RKO (cell line): Measurements from ENCODE around the gene KCTD15.
A peak's percentile ranks its signal among the peaks of the same experiment; 100 is the strongest.

Experiments used
- DNase-seq: peaks from one replicate; pipeline ENCODE4 v3.0.0-alpha.2; 2016; ENCODE audit warnings: low spot score

Gene KCTD15

DNA sequence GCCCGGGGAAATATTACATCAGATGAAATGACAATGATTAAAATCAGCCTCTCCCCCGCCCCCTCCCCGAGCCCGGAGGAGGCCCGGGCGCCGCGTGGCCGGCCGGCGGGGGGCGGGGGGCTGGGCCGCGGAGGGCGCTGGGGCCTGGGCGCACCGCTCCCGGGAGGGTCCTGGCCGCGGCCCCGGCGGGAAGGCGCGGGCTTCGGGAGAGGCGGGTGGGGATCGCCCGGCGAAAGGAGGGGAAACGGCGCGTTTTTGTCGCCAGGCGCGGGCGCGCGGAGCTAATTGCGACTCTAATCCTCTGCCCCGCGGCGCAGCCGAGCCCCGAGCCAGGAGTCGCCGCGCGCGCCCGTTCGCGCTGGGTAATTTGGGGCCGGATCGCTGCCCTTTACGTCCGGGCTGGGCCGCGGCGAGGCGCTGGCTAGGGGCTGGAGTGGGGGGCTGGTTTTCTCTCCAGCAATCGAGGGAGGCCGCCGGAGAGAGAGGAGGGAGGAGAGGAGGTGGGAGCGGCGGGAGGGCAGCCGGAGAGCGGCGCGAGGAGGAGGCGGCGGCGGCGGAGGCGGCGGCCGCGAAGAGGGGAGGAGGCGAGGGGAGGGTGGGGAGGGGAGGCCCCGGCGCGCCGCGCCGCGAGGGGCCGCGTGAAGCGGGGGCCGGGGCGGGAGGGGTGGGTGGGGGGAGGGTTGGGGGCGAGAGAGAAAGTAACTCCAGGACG, at the start of gene KCTD15:
Gene KCTD15 (plus strand): TSS at position 707 of the 712 bp plus-strand sequence. CDS start 3,585 bp downstream, outside the sequence.
- DNase-seq, result peak; percentile 53

DNA sequence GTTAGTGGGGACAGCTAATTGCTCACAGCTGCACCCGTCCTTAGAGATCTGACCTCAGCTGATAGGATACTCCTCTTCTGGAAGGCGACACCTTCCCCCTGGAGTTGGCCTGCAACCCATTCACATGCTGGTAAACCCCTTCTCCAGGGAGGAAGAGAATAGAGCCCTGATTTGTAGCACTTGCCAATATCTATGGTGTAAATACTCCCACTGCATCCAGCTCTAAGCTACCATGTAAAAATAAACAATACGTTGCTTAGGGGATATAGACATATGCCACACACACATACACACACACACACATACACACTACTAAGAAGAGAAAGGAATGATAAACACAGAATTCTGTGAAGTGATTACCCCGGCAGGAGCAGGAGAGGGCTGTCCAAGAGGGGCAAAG, 49.4 kb upstream of the KCTD15 start:
- no peak for DNase-seq

- DNase-seq, result no peak
Measured at GRCh38 chr19:33748231-33748630, 48.4 kb upstream of the KCTD15 start.

- DNase-seq, result no peak
Measured at GRCh38 chr19:33749016-33749415, 47.7 kb upstream of the KCTD15 start.

- no peak for DNase-seq
Measured at GRCh38 chr19:33749619-33750175, 47.0 kb upstream of the KCTD15 start.

DNA sequence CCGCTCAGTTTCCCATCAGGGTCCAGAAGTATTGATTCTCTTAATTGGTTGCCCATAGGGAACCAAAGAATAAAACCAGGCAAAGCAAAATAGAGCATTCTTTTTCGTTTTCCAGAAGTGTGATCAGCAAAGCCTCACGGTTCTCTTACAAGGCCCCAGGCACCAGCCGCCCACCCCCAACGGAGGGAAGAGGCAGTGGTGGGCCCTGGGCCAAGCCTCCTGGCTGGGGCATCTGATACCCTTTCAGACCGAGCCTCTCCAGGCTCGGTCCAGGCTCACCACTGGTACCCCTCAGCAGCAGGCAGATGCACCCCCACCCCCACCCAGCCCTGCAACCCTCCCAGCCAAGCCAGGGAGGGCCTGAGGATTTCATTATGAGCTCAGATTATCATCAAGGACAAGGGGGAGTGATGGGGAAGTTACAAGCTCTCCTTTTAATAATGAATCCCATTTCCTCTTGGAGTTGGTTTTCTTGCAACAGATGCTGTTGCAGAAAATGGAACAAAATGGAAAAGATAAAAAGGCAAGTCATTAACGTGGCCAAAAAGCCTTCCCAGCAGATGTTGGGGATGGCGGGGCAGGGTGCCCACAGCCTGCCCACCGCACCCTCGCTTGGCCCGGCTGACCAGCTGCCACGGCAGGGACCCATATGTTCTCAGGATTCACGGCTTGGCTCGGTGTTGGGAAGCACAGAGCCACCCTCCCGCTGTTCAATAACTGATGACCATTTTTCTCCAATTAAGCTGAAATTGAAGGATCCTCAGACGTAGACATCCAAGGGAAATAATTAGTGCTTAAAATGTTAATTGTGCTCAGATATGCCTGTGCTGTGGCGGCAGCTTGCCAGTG, 45.9 kb upstream of the KCTD15 start:
- no peak for DNase-seq

DNA sequence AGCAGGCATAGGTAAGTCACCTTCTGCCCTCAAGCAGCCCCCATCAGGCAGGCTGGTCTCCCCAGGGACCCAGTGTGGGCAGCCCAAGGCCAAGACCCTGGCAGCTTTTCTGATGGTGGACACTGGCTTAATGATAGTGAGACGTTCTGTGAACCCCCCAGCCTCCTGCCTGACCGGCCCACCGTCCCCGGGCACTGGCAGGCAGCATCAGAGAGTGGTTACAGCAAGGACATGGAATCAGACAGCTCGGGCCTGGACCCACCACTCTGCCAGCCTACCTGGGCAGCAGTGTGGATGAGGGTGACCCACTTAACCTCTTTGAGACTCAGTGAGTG, 45.3 kb upstream of the KCTD15 start:
- DNase-seq, result no peak

DNA sequence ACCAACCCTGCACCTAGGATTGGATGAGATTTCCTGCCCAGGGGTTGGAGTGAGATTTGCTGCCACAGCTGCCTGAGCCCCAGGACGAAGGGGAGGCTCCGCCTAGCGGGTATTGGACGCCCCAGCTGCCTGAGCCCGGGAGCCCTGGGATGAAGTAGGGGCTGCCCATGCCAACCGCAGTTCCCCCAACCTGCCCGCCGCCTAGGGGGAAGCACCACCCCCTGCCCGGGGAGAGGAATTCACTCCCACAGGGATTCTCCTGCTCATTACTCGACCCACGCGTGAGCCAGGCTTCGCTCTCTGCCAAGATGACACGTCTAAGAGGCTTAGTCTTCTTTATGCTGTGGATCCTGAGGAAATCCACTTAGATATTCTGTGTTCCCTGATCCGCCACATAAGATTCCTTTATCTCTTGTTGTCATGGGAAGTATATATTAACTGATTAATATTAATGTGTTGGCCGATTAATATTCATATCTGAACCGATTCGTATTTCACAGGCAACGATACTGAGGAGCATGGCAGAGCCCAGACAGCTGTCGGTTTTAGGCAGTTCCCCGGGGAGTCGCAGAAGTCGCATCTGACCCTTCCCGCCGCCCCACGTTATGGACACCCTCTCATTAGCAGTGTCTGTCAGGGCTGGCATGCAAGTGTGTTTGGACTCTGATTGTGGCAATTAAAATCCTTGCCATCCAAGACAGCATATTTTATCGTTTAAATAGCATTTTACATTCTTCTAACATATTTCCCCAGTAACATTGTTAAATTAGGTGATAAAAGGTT, 44.5 kb upstream of the KCTD15 start:
- no peak for DNase-seq

DNA sequence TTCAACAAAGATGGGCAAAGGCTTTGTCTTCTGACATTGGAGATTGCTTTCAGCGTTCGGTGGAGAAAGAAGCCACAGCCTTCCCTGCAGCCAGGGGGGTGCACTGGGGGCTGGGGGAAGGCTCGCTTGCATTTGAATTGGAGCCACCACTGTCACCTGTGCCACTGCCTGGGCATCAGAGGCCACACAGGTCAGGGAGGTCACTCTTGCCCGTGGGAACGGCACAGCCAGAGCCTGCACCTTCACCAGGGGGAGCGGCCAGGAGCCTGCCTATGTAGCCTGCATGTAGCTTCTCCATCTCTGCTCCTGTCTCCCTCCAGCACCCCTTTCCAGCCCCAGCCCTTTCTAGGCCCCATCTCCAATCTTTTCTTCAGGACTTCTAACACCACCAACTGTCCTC, 43.7 kb upstream of the KCTD15 start:
- DNase-seq, result no peak

DNA sequence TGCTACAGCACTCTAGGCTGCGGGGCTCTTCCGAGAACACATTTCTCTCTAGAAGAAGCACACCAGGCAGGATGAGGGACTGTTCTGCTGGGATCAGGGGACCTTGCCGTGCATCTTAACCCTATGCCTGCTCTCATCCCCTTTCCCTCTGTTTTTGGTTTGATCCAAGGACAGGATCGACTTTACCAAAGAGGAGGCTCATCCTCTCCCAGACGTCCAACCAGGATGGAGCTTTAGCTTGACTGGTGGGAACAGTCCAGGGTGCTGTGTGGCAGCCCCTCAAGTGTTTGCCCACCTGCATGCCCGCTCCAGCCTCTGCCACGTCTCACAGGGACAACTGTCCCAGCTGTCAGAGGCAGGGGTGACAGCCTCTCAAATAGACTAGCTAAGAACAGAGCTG, 42.3 kb upstream of the KCTD15 start:
- DNase-seq, result no peak

- no peak for DNase-seq
Measured at GRCh38 chr19:33755099-33756035, 41.3 kb upstream of the KCTD15 start.

DNA sequence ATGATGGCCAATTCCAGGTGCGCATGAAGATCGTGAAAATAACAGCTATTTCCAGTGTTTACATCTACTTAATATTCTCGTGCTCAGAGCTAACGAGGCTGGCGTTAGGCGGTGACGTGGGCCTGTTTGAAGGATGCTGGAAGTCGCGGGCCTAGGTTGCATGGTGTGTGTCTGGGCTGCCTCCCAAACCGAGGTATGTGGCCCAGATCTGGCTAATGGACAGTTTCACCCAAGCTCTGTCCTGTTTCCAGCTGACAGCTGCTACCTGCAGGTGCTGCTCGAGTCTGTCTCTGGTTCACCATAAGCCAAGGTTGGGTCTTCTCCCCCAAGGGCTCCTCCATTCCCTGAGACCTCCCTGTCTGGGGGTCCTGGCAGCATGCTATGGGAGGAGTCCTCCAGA, 40.5 kb upstream of the KCTD15 start:
- DNase-seq, result no peak

DNA sequence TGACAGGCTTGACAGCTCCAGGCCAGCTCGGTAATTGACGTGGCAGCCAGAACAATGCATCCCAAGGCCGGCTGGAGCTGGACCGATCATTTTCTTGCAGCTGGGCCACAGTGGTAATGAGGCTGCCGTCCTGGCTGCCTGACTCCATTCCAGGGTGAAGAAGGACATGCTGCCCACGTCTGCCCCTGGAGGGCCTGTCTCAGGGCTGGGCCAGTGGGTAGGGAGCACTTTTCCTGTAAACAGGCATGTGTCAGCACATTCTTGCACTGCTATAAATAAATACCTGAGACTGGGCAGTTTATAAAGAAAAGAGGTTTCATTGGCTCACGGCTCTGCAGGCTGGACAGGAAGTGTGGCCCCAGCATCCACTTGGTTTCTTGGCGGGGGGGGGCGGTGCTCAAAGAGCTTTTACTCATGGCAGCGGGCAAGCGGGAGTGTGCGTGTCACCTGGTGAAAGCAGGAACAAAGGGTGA, 38.1 kb upstream of the KCTD15 start:
- no peak for DNase-seq

DNA sequence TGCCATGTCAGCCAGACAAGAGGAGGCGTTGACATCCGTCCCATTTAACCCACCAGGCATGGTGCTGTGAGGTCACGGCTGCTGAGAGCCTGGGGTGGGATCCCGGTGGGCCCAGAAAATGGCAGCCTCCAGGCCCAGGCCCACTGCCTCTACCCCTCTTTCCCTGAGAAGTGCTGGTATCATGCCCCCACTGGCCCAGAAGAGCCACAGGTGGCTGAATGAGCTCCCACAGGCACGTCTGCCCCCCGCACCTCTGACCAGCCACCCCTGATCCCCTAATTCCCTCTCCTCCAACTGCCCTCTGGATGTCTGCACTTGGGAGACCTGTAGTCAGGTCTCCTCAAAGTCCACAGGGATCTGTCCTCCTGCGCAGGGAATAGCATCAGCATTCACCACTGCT, 37.3 kb upstream of the KCTD15 start:
- DNase-seq, result no peak

DNA sequence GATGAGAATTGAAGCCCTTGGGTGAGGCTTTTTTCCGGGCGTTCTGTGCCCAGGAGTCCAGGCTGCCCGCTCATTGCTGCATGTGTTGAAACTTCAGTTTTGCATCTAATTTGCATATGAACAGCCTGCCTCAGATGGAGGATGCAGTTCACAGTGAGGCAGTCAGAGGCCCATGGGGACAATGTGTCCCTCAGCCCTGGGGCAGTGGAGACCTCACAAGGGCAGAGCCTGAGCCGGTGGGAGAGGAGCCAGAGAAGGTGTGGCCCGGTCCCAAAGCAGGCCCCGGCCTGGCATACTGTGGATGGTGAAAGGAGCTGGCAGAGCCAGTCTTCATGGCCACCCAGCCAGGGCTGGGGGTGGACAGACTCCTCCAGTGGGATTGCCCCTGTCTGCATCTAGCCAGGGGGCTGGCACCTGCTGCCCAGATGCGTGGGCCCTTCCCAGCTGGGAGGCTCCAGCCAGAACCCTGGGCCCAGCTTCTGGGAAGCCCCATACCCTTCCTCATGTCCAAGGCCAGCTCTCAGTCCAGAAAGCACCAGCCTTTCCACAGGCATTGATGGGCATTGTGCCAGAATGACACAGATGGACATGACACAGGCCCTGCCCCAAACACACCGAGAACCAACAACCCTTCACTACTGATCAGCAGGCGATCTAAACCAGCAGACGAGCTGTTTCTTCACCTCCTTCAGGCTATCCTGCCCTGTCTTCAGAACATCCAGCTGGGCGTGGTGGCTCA, 32.9 kb upstream of the KCTD15 start:
- DNase-seq, result no peak

DNA sequence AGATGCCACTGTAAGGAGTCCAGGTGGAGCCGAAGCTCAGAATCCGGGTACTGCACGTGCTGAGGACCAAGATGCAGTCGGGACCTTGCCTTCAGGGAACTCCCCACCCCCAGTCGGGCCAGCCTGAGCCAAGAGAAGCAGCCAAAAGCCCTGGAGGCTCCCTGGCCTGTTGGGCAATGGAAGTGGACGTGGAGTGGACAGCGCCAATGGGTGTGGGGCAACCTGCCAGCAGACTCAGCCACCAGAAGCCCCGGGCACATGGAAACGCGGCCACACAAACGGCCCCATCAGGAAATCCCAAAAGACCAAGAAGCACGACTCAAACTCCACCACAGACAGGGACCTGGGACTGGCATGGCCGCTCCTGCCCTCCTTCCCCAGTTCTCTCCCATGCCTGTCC, 30.0 kb upstream of the KCTD15 start:
- no peak for DNase-seq

DNA sequence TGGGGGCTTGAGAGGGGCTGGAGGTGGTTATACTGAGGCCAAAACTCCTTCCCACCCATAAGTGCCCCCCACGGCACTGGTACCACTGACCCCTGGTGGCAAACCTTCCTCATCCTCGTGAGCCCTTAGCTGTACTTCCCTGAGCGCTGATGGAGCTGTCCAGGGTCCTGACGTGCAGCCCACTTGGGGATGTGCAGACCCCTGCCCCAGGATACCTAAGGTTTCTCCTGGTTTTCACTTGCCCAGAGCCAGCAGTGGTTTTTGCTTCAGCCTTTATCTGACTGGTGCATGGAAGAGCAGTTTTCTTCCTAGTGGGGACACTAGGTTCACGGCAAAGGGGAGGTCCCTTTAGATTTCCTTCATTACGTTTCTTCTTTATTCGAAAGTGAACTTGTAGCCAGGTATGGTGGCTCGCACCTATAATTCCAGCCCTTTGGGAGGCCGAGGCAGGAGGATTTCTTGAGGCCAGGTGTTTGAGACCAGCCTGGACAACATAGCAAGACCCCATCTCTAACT, 28.7 kb upstream of the KCTD15 start:
- peak; percentile 30 for DNase-seq

GRCh38 chr19:33769208-33769607, 27.5 kb upstream of the KCTD15 start:
- DNase-seq, result no peak

- DNase-seq, result no peak
Measured at GRCh38 chr19:33770107-33770506, 26.6 kb upstream of the KCTD15 start.

- peak; percentile 66 for DNase-seq
Measured at GRCh38 chr19:33771384-33772101, 25.1 kb upstream of the KCTD15 start.
